Measurements from ENCODE around the gene PIP4K2A.

Gene PIP4K2A

DNA sequence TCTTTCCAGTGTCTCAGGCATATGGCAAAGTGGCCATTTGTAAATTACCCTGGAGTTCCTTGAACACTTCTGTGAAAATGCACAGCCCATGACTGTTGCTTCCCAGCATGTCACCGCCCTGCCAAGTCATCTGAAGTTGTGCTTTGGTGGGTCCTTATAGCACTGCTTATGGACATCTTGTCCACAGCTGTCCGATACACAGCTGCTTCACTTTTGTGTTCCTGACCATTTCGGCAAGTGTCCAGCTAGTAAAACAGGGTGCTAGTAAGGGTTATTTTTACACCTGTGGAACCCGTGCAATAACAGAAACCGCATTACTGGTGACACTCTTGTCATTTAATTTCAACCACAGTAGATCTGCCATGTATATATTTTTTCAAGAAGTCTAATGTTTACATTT, 29.7 kb downstream of the PIP4K2A start:
- Mint-ChIP-seq H3K4me1 (peaks cover 88% of the 10 kb centered on the region), H3K9me3 (no peaks in the 10 kb centered on the region), H3K36me3 (ENCODE audit: insufficient read depth) (peaks cover 31% of the 10 kb centered on the region), H3K4me3 (peak overlapping the region; percentile 75), H3K27me3 (no peaks in the 10 kb centered on the region), H3K27ac (ENCODE audit: low read depth) (peak overlapping the region; percentile 94)
- ATAC-seq (replicated peaks; ENCODE audit: extremely low read depth, poor library complexity, severe bottlenecking) (no peak), DNase-seq (ENCODE audit: low spot score in 2 of 2) (no peak)

DNA sequence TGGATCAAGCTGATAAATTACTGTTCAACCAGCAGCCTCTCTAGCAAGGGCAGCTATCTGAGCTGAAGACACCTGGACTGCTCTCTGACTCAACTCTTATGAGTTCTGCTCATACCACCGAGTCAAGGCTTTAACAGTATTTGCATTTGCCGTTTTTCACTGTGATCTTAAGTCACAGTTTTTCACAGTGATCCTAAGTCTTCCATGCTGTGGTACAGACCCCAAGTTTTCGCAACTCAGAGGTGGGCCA, 31.3 kb downstream of the PIP4K2A start:
- Mint-ChIP-seq H3K4me1 (peaks cover 88% of the 10 kb centered on the region), H3K27ac (ENCODE audit: low read depth) (peak overlapping the region; percentile 94), H3K36me3 (ENCODE audit: insufficient read depth) (peaks cover 26% of the 10 kb centered on the region), H3K27me3 (no peaks in the 10 kb centered on the region), H3K9me3 (no peaks in the 10 kb centered on the region), H3K4me3 (peak overlapping the region; percentile 75)
- ATAC-seq (replicated peaks; ENCODE audit: extremely low read depth, poor library complexity, severe bottlenecking) (peak; percentile 17), DNase-seq (ENCODE audit: low spot score in 2 of 2) (no peak)

DNA sequence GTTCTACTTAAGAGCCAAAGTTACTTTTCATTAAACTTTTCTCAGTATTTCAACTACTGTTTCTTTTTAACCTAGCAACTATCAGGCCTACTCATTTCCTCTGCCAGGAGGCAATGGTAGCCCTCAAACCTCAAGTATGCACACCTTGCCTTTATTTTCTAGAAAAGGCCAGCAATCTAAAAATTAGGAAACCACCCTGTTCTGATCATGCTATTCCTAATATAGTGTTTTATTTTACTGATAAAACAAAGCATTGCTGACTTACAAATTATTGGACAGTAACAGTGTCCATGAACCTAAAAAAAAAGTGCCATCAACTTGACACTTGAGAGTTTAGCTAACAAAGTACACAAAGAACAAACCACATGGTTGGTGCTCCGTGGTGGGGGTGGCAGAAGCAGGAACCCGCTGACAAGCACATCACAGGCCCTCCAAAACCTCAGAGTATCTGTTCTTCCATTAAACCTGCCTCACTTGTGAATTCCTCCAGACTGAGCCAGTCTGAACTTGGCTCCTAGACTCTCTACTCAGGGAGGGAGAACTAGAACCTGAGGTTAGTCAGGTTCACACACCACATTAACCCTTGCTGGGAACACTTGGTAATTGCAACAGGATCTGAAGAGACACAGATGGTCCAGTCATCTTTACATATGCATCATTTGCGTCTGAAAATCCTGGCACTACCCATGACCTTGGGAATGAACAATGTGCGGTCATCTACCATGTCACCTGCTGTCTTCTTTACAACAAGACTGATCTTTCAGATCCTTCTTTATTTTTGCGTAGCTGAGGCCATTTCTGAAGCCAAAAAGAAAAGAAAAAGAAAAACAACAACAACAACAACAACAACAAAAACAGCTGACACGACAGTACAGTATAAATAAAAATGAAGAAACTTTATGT, 31.9 kb downstream of the PIP4K2A start:
- Mint-ChIP-seq H3K27me3 (no peaks in the 10 kb centered on the region), H3K9me3 (no peaks in the 10 kb centered on the region), H3K36me3 (ENCODE audit: insufficient read depth) (peaks cover 26% of the 10 kb centered on the region), H3K27ac (ENCODE audit: low read depth) (peak overlapping the region; percentile 94), H3K4me1 (peaks cover 88% of the 10 kb centered on the region), H3K4me3 (peak overlapping the region; percentile 75)
- ATAC-seq (replicated peaks; ENCODE audit: extremely low read depth, poor library complexity, severe bottlenecking) (peak; percentile 73), DNase-seq (ENCODE audit: low spot score in 2 of 2) (peak; percentile 35 to 69)

DNA sequence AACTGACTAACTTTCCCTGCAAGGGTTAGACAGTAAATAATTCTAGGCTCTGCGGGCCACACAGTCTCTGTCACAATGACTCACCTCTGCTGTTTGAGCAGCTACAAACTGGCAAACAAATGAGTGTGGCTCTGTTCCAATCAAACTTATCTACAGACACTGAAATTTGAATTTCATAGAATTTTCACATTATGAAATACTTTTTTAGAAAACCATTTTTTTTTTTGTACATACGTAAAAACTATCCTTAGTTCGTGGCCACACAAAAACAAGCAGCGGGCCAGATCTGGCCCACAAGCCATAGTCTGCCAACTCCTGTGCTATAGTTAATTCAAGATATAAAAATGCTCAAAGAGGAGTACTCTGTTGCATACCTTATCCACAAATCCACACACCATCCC, 32.6 kb downstream of the PIP4K2A start:
- Mint-ChIP-seq H3K36me3 (ENCODE audit: insufficient read depth) (peaks cover 26% of the 10 kb centered on the region), H3K4me3 (peak overlapping the region; percentile 75), H3K4me1 (peaks cover 88% of the 10 kb centered on the region), H3K9me3 (no peaks in the 10 kb centered on the region), H3K27ac (ENCODE audit: low read depth) (peak overlapping the region; percentile 94), H3K27me3 (no peaks in the 10 kb centered on the region)
- ATAC-seq (replicated peaks; ENCODE audit: extremely low read depth, poor library complexity, severe bottlenecking) (peak; percentile 68), DNase-seq (ENCODE audit: low spot score in 2 of 2) (peak in 1 of 2 donors; percentile 39)

DNA sequence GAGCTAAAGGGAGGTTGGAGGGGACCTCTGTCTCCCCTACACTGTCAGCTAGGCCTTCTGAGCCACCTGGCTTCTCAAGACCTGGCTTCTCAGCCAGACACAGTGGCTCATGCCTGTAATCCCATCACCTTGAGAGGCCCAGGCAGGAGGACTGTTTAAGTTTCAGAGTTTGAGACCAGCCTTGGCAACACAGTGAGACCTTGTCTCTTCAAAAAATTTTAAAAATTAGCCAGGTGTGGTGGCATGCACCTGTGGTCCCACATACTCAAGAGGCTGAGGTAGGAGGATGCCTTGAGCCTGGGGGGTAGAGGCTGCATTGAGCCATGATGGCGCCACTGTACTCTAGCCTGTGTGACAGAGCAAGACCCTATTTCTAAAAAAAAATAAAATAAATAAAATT, 33.1 kb downstream of the PIP4K2A start:
- Mint-ChIP-seq H3K4me1 (peaks cover 92% of the 10 kb centered on the region), H3K36me3 (ENCODE audit: insufficient read depth) (peaks cover 26% of the 10 kb centered on the region), H3K27me3 (no peaks in the 10 kb centered on the region), H3K27ac (ENCODE audit: low read depth) (peak overlapping the region; percentile 94), H3K9me3 (no peaks in the 10 kb centered on the region), H3K4me3 (peak overlapping the region; percentile 54)
- DNase-seq (ENCODE audit: low spot score in 2 of 2) (no peak), ATAC-seq (replicated peaks; ENCODE audit: extremely low read depth, poor library complexity, severe bottlenecking) (no peak)

DNA sequence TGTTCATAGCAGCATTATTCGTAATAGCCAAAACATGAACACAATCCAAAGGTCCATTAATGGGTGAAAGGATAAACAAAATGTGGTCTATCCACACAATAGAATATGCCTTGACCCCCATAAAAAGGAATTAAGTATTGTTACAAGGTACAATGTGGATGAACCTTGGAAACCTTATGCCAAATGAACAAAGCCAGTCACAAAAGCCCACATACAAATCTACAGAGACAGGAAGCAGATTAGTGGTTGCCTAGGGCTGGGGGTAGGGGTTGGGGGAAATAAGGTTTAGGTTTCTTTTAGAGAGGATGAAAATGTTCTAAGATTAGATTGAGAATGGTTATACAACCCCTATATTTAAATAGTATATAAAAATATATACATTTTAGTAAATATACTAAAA, 34.8 kb downstream of the PIP4K2A start:
- Mint-ChIP-seq H3K27me3 (no peaks in the 10 kb centered on the region), H3K4me1 (peaks cover 89% of the 10 kb centered on the region), H3K27ac (ENCODE audit: low read depth) (peak overlapping the region; percentile 80), H3K9me3 (no peaks in the 10 kb centered on the region), H3K36me3 (ENCODE audit: insufficient read depth) (peaks cover 29% of the 10 kb centered on the region), H3K4me3 (peak overlapping the region; percentile 57)
- DNase-seq (ENCODE audit: low spot score in 2 of 2): no peak
- no peak for ATAC-seq (replicated peaks; ENCODE audit: extremely low read depth, poor library complexity, severe bottlenecking)

- peaks cover 88% of the 10 kb centered on the region for H3K4me1 Mint-ChIP-seq
- peaks cover 12% of the 10 kb centered on the region for H3K36me3 Mint-ChIP-seq (ENCODE audit: insufficient read depth)
- DNase-seq (ENCODE audit: low spot score in 2 of 2): no peak
- H3K9me3 Mint-ChIP-seq: no peaks in the 10 kb centered on the region
- peak overlapping the region; percentile 36 for H3K4me3 Mint-ChIP-seq
- H3K27me3 Mint-ChIP-seq: no peaks in the 10 kb centered on the region
- peak overlapping the region; percentile 73 for H3K27ac Mint-ChIP-seq (ENCODE audit: low read depth)
- ATAC-seq (replicated peaks; ENCODE audit: extremely low read depth, poor library complexity, severe bottlenecking): no peak
These were observed 37.0 kb downstream of the PIP4K2A start for GRCh38 chr10:22677333-22677732.

DNA sequence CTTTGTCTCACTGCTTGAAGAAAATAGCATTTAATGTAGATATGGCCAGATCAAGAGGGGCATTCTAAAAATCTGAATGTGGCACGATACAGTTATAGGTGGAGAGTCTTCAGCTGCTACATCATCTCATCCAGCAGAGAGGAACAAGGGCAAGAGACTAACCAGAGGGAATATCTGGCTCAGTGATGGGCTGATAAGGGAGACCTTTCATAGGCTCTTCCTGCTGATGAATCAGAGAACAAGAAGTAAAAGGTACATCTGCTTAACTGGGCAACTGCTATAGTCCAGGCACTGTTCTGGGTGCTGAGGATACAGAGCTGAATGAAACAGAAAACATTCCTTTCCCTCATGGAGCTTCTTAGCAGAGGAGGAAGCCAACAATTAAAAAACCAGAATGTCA, 37.9 kb downstream of the PIP4K2A start:
- H3K4me1 Mint-ChIP-seq: peaks cover 91% of the 10 kb centered on the region
- H3K4me3 Mint-ChIP-seq: peak overlapping the region; percentile 36
- H3K27me3 Mint-ChIP-seq: no peaks in the 10 kb centered on the region
- DNase-seq (ENCODE audit: low spot score in 2 of 2): no peak
- no peaks in the 10 kb centered on the region for H3K9me3 Mint-ChIP-seq
- peak overlapping the region; percentile 73 for H3K27ac Mint-ChIP-seq (ENCODE audit: low read depth)
- H3K36me3 Mint-ChIP-seq (ENCODE audit: insufficient read depth): peaks cover 8% of the 10 kb centered on the region
- no peak for ATAC-seq (replicated peaks; ENCODE audit: extremely low read depth, poor library complexity, severe bottlenecking)

DNA sequence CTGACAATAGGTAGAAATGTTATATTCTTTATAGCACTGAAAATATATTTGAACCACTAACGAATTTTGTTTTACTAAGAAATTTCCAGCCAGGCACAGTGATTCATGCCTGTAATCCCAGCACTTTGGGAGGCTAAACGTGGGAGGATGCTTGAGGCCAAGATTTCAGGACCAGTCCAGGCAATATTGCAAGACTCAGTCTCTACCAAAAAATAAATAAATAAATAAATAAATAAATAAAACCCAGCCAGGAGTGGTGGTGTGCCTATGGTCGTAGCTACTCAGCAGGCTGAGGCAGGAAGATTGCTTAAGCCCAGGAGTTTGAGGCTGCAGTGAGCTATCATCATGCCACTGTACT, 39.8 kb downstream of the PIP4K2A start:
- Mint-ChIP-seq H3K4me1 (peaks cover 93% of the 10 kb centered on the region), H3K9me3 (no peaks in the 10 kb centered on the region), H3K27me3 (no peaks in the 10 kb centered on the region), H3K27ac (ENCODE audit: low read depth) (peak overlapping the region; percentile 87), H3K36me3 (ENCODE audit: insufficient read depth) (peaks cover 5% of the 10 kb centered on the region), H3K4me3 (peak overlapping the region; percentile 72)
- ATAC-seq (replicated peaks; ENCODE audit: extremely low read depth, poor library complexity, severe bottlenecking): no peak
- no peak for DNase-seq (ENCODE audit: low spot score in 2 of 2)

- Mint-ChIP-seq H3K9me3 (no peaks in the 10 kb centered on the region), H3K27ac (ENCODE audit: low read depth) (peak overlapping the region; percentile 87), H3K4me3 (peak overlapping the region; percentile 72), H3K36me3 (ENCODE audit: insufficient read depth) (peaks cover 9% of the 10 kb centered on the region), H3K4me1 (peaks cover 93% of the 10 kb centered on the region), H3K27me3 (no peaks in the 10 kb centered on the region)
- DNase-seq (ENCODE audit: low spot score in 2 of 2): no peak
- no peak for ATAC-seq (replicated peaks; ENCODE audit: extremely low read depth, poor library complexity, severe bottlenecking)
These were observed 40.4 kb downstream of the PIP4K2A start for GRCh38 chr10:22673785-22674572.

GRCh38 chr10:22673091-22673392, 41.3 kb downstream of the PIP4K2A start:
- no peaks in the 10 kb centered on the region for H3K9me3 Mint-ChIP-seq
- DNase-seq (ENCODE audit: low spot score in 2 of 2) (no peak), ATAC-seq (replicated peaks; ENCODE audit: extremely low read depth, poor library complexity, severe bottlenecking) (no peak)
- peaks cover 91% of the 10 kb centered on the region for H3K4me1 Mint-ChIP-seq
- peaks cover 9% of the 10 kb centered on the region for H3K36me3 Mint-ChIP-seq (ENCODE audit: insufficient read depth)
- peak overlapping the region; percentile 87 for H3K27ac Mint-ChIP-seq (ENCODE audit: low read depth)
- no peaks in the 10 kb centered on the region for H3K27me3 Mint-ChIP-seq
- peak overlapping the region; percentile 72 for H3K4me3 Mint-ChIP-seq

DNA sequence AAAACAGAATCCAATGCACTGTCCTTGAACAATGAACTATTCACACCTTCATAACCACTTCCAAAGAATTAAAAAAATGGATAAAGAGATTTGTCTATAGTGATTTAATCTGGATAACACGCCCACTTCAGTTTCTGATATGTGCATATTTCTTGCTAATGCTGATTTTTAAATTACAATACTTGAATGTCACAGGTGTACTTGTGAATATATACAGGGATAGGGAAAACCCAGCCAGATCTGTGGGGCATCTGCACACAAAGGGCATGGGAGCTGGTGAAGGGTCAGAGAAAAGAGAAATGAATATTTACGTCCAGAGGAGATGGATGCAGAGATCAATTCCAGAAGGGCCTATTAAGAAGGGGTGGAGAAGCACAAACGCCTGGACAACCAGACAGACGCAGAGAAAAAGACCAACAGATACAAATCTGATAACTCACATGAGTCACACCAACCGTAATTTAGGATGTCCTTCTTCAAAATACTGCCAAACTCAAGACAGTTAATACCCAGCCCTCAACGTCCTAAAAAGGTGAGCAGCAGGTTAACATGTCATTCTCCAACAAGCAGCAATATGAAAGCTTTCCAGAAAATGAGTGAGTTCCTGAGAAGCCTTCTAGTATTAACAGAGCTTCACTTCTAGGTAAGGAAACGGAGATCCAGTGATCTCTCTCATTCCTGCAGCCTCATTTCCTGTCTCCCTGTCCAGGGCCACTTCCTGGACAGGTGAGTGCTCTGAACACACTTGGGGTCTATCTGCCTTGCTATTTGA, 41.9 kb downstream of the PIP4K2A start:
- H3K36me3 Mint-ChIP-seq (ENCODE audit: insufficient read depth): peaks cover 9% of the 10 kb centered on the region
- no peak for DNase-seq (ENCODE audit: low spot score in 2 of 2)
- no peaks in the 10 kb centered on the region for H3K27me3 Mint-ChIP-seq
- peaks cover 91% of the 10 kb centered on the region for H3K4me1 Mint-ChIP-seq
- ATAC-seq (replicated peaks; ENCODE audit: extremely low read depth, poor library complexity, severe bottlenecking): no peak
- H3K4me3 Mint-ChIP-seq: peak overlapping the region; percentile 72
- H3K27ac Mint-ChIP-seq (ENCODE audit: low read depth): peak overlapping the region; percentile 87
- no peaks in the 10 kb centered on the region for H3K9me3 Mint-ChIP-seq

Measured in central memory CD8-positive, alpha-beta T cell (primary cell).